GM18870 (cell line): Measurements from ENCODE around the gene APOA4.

Experiments used
- ATAC-seq: cut with Tn5 transposase; IDR thresholded peaks from one replicate; pipeline ENCODE4 v1.9.1; 2021; ENCODE audit warnings: moderate library complexity; ENCODE audit not compliant: unreplicated experiment

APOA4 gene

DNA sequence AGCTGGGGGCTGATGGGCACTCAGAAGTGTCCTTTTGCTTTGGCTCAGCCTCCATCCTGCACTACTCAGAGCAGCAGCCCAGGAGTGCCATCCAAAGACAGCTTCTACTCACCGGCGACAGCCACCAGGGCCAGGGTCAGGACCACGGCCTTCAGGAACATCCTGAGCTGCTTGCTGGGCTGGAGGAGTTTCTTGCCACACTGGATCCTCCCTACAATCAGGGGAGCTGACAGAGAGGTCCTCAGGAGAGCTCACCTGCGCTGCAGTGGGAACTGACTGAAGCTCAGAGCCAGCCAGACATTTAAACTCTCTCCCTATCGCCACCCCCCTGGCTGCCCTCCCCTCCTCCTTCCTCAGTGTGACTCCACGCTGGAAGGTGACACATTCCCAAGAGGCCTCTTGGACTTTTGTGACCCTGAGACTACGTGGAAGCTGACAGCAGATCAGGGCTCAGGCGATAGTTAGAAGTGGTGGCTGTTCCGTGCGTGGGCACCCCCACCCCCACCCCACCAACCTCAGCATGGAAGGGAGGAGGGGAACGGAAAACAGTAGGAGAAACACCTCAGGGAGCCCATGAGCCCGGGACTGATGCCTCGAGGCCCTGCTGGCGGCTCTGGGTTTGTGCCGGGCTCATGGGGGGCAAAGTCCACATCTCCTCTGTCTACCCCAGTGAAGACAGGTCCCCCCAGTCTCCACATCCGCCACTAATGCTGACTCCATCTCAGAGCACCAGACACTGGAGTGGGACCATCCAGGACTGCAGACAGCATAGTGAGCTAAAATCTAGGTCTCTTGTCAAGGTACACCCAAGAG is at the start of gene APOA4:
Gene APOA4, minus strand, starts transcription at position 274 of the 813 bp plus-strand sequence. Its CDS starts 113 bp downstream, at position 161.
- ATAC-seq, result no peak

DNA sequence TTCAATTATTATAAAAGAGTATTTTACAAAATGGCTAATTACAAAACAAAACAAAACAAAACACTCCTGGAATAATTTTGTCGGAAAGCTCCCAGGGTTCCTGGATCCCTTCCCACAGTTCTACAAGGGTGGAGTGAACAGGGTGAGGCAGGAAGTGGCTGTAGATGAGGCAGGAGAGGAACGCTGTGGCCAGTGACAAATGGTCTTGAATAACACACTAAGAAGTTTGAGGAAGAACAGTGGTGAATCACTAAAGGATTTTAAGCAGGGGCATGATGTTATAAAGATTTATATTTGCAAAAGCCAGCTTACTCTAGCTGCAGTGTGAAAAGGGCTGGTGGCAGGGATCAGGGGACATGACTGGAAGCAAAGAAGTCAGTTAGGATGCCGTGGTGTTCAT is 48.1 kb upstream of the APOA4 start:
- no peak for ATAC-seq

GRCh38 chr11:116870054-116870453 is 47.0 kb upstream of the APOA4 start:
- no peak for ATAC-seq

DNA sequence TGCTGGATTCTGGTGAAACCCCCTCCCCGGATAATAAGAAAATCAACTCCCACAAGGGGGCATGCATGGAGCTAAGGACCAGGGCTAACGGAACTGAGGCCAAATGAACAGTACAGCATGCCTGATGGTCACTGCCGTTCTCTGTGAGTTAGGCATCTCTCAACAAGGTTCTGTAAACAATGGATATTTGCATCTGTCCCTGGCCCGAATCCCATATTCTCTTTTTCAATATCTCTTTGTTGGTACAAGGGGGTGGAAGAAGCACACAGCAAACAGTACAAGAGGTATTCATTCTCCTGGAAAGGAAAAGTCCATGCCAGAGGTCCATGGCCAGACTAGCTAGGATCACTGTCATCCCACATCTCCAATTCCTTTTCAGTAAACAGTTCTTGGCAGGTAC is 46.5 kb upstream of the APOA4 start:
- no peak for ATAC-seq

DNA sequence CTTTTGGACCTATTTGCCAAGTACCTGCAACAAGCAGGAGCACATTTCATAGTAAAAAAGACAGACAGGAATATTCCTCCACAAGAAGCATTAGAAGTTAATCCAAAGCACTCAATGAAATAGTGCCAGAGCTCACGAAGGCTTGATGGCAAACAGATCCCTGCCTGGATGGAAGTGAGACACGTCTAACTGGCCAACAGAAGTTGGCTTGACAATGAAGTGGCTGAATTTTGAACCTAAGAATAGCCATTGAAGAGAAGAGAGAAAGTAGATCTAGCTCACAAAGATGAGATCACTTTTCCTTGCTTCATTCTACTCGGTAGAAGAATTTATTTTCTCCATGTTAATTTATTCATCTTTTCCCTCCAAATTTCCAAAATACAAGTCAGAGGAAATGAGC is 45.0 kb upstream of the APOA4 start:
- no peak for ATAC-seq

DNA sequence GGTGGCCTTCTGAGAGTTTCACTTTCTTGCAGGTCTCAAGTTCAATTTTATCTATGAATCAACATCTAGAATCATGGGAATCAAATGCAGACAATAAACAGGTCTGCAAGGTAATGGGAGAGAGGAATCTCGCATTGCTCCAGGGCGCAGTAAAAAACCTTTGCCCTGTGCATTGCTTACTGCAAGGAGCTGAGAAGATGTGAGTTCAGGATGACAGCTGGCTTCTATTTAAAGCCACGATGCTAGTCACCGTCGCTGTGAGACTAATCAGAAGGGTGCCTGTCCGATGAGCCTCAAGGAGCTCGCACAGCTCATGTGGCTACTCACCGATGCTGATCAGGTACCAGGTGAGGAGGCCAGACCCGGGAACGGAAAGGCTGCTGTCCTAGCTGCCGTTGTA is 44.5 kb upstream of the APOA4 start:
- no peak for ATAC-seq

- no peak for ATAC-seq
These were observed 43.8 kb upstream of the APOA4 start for GRCh38 chr11:116866804-116867455.

- ATAC-seq, result no peak
These were observed 42.6 kb upstream of the APOA4 start for GRCh38 chr11:116865696-116866095.

- ATAC-seq, result no peak
These were observed 41.4 kb upstream of the APOA4 start for GRCh38 chr11:116864531-116864930.

- no peak for ATAC-seq
These were observed 39.8 kb upstream of the APOA4 start for GRCh38 chr11:116862951-116863350.

DNA sequence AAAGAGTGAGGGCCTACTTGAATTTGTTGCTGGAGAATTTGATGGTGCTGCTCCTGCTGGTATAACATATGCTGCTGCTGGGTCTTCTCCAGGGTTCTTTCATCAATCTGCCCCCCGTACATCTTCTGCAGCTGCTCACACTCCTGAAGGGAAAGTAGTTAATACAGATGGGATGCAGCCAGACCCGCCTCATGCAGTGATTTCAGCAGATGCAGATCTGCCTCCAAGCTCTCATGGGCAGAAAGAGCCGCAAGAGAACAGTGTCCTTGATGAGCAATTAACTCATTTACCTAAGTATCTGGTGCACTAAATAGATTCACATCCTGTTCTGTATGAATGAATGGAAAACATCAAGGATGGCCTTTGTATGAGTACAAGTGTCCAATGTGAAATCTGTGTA is 39.1 kb upstream of the APOA4 start:
- ATAC-seq, result no peak

DNA sequence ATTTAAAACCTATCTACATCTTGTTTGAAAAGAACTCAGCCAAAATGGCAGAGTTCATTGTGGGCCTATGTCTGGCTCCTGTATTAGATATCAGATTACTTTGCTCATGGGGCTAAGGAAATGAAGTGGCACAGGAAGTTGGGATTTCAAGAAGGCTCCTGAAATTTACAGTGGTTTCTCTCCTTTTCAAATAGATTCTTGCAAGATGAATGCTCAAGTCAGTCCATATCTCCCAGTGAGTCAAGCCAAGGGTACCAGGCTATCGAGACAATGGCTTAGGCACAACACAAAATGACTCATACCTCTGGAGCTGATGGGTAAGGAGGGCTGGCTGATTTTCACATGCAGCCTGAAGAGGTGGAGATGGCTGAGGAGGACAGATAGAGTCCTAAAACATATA is 38.4 kb upstream of the APOA4 start:
- ATAC-seq, result no peak

DNA sequence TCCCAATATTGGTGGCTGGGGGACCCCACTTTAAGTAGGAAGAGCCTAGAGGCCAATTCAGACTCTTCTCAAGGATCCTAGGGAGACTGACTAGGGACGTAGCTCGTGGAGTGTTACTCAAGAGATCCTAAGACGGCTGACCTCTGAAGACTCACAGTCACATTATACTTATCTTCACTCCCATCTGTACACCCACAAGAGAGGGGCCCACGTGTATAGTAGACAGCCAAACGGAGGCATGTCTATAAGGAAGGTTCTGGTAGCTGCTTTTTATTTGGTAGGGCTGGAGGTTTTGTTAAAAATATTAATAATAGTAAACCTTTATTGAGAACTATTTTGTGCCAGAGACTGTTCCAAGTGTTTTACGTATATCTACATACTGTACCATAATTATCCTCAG is 37.2 kb upstream of the APOA4 start:
- no peak for ATAC-seq

DNA sequence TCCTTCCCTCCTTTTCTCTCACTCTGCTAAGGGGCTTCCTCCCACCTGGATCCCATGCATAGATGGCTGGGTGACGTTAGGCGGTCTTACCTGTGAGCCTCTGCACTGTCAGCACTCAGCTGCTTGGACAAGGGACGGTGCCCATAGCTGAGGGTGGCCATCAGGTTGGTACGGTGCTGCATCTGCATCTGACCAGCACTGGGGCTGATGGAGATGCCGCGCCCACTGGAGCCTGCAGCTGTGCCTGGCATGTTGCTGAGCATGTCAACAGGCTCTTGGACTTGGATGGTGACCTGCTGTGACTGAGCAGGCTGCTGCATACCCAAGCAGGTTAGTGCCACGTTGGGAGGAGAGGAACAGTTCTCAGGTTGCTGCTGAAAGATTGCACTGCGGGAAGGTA is 36.1 kb upstream of the APOA4 start:
- ATAC-seq, result no peak

GRCh38 chr11:116857936-116858335 is 34.8 kb upstream of the APOA4 start:
- no peak for ATAC-seq

DNA sequence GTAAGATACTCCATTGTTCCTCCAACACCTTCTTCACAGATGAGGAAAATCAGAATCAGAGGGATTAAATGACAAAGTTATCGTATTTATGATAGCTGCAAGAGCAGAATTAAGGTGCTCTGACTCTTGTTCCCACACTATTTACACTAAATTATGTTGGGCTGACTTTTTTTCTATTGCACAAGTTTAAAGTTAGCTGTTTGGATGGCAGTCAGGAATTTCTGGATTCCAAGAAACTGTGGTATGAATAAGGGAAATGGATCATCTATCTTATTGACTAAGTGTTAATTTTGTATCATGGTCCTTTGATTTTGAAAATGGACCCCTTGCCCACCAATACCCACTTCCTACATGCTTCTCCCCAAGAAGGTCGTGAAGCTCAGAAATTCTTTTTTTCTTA is 34.2 kb upstream of the APOA4 start:
- no peak for ATAC-seq

- no peak for ATAC-seq
These were observed 33.3 kb upstream of the APOA4 start for GRCh38 chr11:116856423-116856822.

- no peak for ATAC-seq
These were observed 32.3 kb upstream of the APOA4 start for GRCh38 chr11:116855413-116855812.

- ATAC-seq, result peak; percentile 92
These were observed 30.5 kb upstream of the APOA4 start for GRCh38 chr11:116853461-116854073.

DNA sequence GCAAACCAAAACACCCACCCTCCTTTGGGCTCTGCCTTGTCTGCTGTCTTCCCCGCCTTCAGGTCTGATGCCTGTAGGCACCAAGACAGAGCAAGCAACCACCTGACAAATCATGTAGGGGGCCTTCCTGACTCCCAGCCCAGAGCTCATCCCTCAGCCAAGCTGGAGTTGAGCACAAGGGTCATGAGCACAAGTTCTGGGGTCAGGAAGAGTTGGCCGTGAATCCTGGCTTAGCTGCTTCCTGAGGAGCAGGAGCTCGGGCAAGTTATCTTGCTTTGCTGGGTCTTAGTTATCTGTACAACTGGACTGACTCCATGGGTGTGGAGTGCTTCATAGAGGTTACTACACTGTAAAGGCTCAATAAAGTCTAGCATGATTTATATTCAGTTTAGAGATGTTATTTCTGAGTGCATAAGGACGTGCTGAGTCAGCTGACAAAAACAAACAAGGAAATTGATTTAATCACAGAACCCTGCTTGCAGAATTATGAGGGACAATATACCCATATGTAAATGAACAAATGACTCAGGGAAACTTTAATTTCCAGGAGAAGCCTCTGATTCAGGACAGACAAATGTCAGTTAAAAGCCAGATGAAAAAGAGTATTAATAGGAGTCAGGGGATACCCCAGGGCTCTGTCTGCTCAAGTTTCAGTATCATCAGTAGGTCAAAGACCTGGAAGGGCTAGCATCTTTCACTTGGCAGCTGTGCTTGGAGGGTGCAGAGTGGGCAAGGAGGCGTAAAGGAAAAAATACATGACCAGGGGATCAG is 29.3 kb upstream of the APOA4 start:
- ATAC-seq, result no peak

DNA sequence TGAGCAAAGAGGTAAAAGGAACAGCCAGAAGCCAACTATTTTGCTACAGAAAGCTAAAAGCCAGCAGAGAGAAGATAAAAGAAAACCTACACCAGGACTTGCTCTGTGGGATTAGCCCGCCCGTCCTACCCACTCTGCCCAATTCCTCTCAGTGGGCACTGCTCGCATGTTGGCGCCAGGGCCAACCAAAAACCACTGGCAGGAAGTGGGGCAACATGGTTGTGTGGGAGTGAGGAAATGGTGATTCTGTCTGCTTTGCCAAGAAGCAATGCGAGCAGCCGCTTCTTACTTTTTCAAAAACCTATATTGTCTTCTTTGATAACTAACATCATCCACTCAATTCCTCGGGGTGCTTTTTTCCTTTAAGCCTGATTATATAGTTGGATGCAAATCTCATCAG is 28.5 kb upstream of the APOA4 start:
- no peak for ATAC-seq
